Psoas muscle (tissue), 8 donors: ENCODE results near the gene AOPEP. TPM values are rescaled to one million over a fixed set of nuclear protein-coding genes. Genes with fewer than 3 reads are reported as not detected.

Source experiments
- ATAC-seq, 4 donors: fragments of 200-7000 bp; cut with Tn5 transposase; one replicate each; pipeline ENCODE4 v1.9.1; 2020; ENCODE audit warnings: moderate library complexity in 3 of 4, mild to moderate bottlenecking in 2 of 4
- DNase-seq, 2 donors: peaks; one replicate each; pipeline ENCODE4 v3.0.0-alpha.2; 2020
- H3K27ac ChIP-seq: fragments of 200-600 bp; one replicate; pipeline ENCODE4 v1.8.0; 2022
- H3K27me3 ChIP-seq, 3 donors: fragments of 200-600 bp in 1 of 3; one replicate each; pipeline versions ENCODE4 v1.6.1 to v1.8.0; 2013 to 2022; ENCODE audit warnings: low read length in 2 of 3, mild to moderate bottlenecking in 2 of 3, moderate library complexity in 1 of 3; ENCODE audit not compliant: insufficient read depth in 3 of 3
- H3K36me3 ChIP-seq, 2 donors: fragments of 200-600 bp in 1 of 2; one replicate each; pipeline versions ENCODE4 v1.6.1 to v1.8.0; 2013 to 2022; ENCODE audit warnings: low read depth in 1 of 2, mild to moderate bottlenecking in 1 of 2, moderate library complexity in 1 of 2; ENCODE audit not compliant: insufficient read depth in 1 of 2
- H3K4me1 ChIP-seq: fragments of 200-600 bp; one replicate; pipeline ENCODE4 v1.8.0; 2022
- H3K4me3 ChIP-seq: fragments of 200-600 bp; one replicate; pipeline ENCODE4 v1.8.0; 2022; ENCODE audit warnings: mild to moderate bottlenecking
- H3K9me3 ChIP-seq: fragments of 200-600 bp; one replicate; pipeline ENCODE4 v1.8.0; 2022
- WGBS, 3 donors: extraction: QIAGEN DNeasy Blood & Tissue Kit; methylation state at CpG; one replicate each; pipeline versions ENCODE4 v1.1.6 to v1.1.7; 2013; 5-methylcytosine and 5-hydroxymethylcytosine counted together
- intact Hi-C, 2 donors: fragments of 100-400 bp; cut with DNase I; formaldehyde crosslinking; loops; one replicate each; pipeline versions ENCODE4 v1.11.0 to v1.14.2; 2022
- polyA plus RNA-seq, 3 donors: library from polyadenylated mRNA; stranded (reverse); fragments of 200-250 nt; gene quantifications; one replicate each; pipeline ENCODE4 v1.2.3, GENCODE V29; 2013
- total RNA-seq, 4 donors: library from RNA; stranded (reverse); fragmentation: NEBNext Ultra II Directional in 2 of 4; extraction: Animal tissue kit (Norgen Biotek cat#: 25700) in 2 of 4; gene quantifications; one replicate each; pipeline versions ENCODE4 v1.2.1 to v1.2.4, GENCODE V29; 2021 to 2023
- TF ChIP-seq, protein P1 (sequence below): fragments of 200-600 bp; IDR thresholded peaks from one replicate; pipeline ENCODE4 v1.8.0; 2022; ENCODE audit warnings: antibody characterized with exemption
- donor health status: healthy with polysubstance abuse.
- donor health status: DM: no; HTN: no; CAD: no; lungs with moderate emphysema.
- donor health status: Bipolar disorder and iron deficiency.
- donor health status: healthy.
- donor health status: DM: yes; HTN: yes; CAD: no.
- donor health status: DM: no; HTN: no; CAD: no.
- donor health status: DM: no; HTN: no; CAD: no.
- donor health status: DM: yes; HTN: yes; CAD: no.

Gene AOPEP
- total and polyA plus RNA-seq, 7 donors: 46.4 to 96.9 (median 78.6) TPM

DNA sequence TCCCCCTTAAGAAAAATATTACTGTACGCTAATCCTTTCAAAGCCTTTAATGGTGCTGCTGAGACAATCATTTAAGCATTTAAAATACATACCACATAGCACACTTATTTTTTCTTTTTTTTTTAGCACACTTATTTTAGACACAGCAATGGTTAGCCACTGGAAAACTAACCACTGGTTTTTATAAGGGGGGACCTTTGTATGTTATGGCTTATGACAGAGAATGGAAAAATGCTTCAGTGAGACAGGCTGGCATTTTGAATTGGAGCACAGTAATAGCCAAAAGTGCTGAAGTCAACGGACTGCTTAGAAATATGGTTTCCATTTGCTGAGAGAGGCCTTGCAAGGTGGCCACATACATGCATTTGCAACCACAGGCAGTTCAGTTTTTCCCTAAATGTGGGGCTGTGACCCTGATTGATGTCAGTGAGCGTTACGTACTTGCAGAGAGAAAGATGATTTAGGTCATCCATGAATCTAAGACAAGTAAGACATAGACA, 28.5 kb downstream of the AOPEP start:
- intact Hi-C loops: no loop called here
- Histone ChIP-seq H3K27ac (no peak overlapping the region), H3K27me3 (no peaks in the 10 kb centered on the region), H3K4me1 (no peaks in the 10 kb centered on the region), H3K36me3 (peaks cover 0 to 4% of the 10 kb centered on the region in 2 donors), H3K9me3 (peaks cover under 1% of the 10 kb centered on the region), H3K4me3 (no peak overlapping the region)
- TF ChIP-seq, protein P1, sequence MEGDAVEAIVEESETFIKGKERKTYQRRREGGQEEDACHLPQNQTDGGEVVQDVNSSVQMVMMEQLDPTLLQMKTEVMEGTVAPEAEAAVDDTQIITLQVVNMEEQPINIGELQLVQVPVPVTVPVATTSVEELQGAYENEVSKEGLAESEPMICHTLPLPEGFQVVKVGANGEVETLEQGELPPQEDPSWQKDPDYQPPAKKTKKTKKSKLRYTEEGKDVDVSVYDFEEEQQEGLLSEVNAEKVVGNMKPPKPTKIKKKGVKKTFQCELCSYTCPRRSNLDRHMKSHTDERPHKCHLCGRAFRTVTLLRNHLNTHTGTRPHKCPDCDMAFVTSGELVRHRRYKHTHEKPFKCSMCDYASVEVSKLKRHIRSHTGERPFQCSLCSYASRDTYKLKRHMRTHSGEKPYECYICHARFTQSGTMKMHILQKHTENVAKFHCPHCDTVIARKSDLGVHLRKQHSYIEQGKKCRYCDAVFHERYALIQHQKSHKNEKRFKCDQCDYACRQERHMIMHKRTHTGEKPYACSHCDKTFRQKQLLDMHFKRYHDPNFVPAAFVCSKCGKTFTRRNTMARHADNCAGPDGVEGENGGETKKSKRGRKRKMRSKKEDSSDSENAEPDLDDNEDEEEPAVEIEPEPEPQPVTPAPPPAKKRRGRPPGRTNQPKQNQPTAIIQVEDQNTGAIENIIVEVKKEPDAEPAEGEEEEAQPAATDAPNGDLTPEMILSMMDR: no peak
- WGBS, 3 donors: 91 to 92% (median 92%) methylated on average over 4 of the region's 4 CpGs
- no peak for ATAC-seq
- no peak for DNase-seq

DNA sequence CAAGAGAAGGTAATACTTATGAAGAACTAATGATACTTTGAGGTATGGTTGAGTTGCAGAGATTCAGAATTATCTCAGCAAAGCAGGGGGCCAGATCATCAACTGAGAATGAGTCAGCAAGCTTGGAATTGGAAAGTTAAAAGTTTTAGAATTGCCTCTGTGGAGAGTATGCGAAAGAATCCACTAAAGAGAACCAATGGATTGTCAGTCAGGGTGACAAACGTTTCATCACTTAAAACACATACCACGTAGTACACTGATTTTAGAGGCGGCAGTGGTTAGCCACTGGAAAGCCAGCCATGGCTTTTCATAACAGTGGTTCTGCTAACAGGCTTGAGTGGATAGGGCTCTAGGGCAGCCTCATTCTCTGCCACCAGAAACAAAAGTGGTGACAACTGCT, 30.7 kb downstream of the AOPEP start:
- no peak for DNase-seq
- no peaks in the 10 kb centered on the region for H3K4me1 ChIP-seq
- H3K36me3 ChIP-seq: peaks cover 0 to 14% of the 10 kb centered on the region in 2 donors
- intact Hi-C loops: no loop called here
- no peak for ATAC-seq
- H3K27ac ChIP-seq: no peak overlapping the region
- no peaks in the 10 kb centered on the region for H3K27me3 ChIP-seq
- no peaks in the 10 kb centered on the region for H3K9me3 ChIP-seq
- TF ChIP-seq, protein P1: no peak
- WGBS, 3 donors: 82 to 88% (median 84%) methylated on average over 4 of the region's 4 CpGs
- H3K4me3 ChIP-seq: no peak overlapping the region

DNA sequence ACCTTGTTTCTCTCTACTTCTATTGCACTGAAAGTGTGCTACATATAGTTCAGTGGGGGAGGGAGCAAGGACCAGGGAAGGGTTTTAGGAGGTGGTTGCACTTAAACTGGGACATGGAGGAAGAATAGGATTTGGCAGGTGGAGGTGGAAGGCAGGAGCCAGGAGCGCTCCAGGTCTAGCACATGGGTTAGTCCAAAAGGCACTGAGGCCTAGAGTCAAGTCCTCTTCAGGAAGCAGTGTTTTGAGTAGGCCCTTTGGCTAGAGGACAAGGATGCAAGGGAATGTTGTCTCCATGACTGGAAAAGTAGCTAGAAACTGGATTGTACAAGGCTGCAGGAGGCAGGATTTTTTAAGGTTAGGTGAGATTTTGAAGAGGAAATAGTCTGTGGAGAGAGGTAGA, 31.5 kb downstream of the AOPEP start:
- ATAC-seq: no peak
- H3K27ac ChIP-seq: no peak overlapping the region
- 94 to 100% (median 96%) methylated on average over 1 of the region's 1 CpG for WGBS, 3 donors

DNA sequence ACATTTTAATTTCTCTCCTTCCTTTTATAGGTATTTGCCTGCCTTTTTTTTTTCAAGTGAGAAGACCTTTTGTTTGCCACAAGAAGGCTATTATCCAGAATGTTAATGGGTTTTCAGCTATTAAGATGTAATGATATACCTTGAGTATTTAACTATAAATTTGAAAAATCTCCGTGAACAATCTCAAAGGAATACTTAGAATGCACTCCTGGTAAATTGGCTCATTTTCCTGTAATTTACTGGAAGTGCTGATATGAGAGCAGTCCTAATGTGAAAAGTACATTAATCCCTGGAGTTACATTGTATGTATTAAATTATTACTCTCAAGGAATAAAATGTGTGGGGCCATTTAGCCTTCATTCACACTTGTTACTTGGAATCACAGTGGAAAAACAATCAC, 32.4 kb downstream of the AOPEP start:
- DNase-seq: no peak
- Histone ChIP-seq H3K9me3 (no peaks in the 10 kb centered on the region), H3K4me3 (no peak overlapping the region), H3K4me1 (no peaks in the 10 kb centered on the region), H3K27me3 (no peaks in the 10 kb centered on the region), H3K36me3 (peaks cover 0 to 14% of the 10 kb centered on the region in 2 donors), H3K27ac (no peak overlapping the region)
- 78 to 84% (median 82%) methylated on average over 1 of the region's 1 CpG for WGBS, 3 donors
- intact Hi-C loops: no loop called here
- ATAC-seq: no peak
- TF ChIP-seq, protein P1: no peak

More for the DNA sequence above, 31.5 kb downstream of the AOPEP start:
- H3K4me3 ChIP-seq: no peak overlapping the region
- intact Hi-C loops: no loop called here
- DNase-seq: no peak
- no peaks in the 10 kb centered on the region for H3K27me3 ChIP-seq
- H3K36me3 ChIP-seq: peaks cover 0 to 14% of the 10 kb centered on the region in 2 donors
- no peaks in the 10 kb centered on the region for H3K9me3 ChIP-seq
- TF ChIP-seq, protein P1: no peak
- H3K4me1 ChIP-seq: no peaks in the 10 kb centered on the region

DNA sequence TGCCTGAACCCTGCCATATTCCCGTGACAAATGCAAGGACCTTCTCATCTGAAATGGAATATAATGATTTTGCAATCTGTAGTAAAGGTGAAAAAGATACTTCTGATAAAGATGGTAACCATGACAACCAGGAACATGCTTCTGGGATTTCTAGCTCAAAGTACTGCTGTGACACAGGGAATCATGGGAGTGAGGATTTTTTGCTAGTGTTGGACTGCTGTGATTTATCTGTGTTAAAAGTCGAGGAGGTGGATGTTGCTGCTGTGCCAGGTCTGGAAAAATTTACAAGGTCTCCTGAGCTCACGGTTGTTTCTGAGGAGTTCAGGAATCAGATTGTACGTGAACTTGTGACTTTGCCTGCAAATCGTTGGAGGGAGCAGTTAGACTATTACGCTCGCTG, 33.5 kb downstream of the AOPEP start:
- H3K36me3 ChIP-seq: peaks cover 0 to 14% of the 10 kb centered on the region in 2 donors
- intact Hi-C loops: no loop called here
- ATAC-seq (no peak), DNase-seq (no peak)
- no peaks in the 10 kb centered on the region for H3K4me1 ChIP-seq
- H3K27ac ChIP-seq: no peak overlapping the region
- no peak overlapping the region for H3K4me3 ChIP-seq
- no peaks in the 10 kb centered on the region for H3K27me3 ChIP-seq
- no peaks in the 10 kb centered on the region for H3K9me3 ChIP-seq
- WGBS, 3 donors: 84 to 91% (median 88%) methylated on average over 7 of the region's 7 CpGs
- TF ChIP-seq, protein P1: no peak
